HL-60 (cell line): ENCODE results near the gene MCOLN1.

Source experiments
- DNase-seq, 2 experiments: peaks; one replicate each; pipeline ENCODE4 v3.0.0-alpha.2; 2010 to 2020; ENCODE audit warnings: low read depth in 1 of 2, low spot score in 1 of 2
- H3K27ac ChIP-seq: fragments of 250-450 bp; sonication (Bioruptor Pico); replicated peaks from 2 replicates; pipeline ENCODE4 v1.5.1; 2020; ENCODE audit warnings: mild to moderate bottlenecking, moderate library complexity
- H3K27me3 ChIP-seq: fragments of 250-450 bp; sonication (Bioruptor Pico); 2 replicates; pipeline ENCODE4 v1.5.1; 2021; ENCODE audit warnings: mild to moderate bottlenecking, moderate library complexity; ENCODE audit not compliant: insufficient read depth, poor library complexity, severe bottlenecking
- H3K4me3 ChIP-seq: replicated peaks from 2 replicates; pipeline ENCODE4 v1.5.1; 2011; ENCODE audit warnings: mild to moderate bottlenecking, control low read depth, low read length; ENCODE audit not compliant: insufficient read depth
- CTCF ChIP-seq: IDR thresholded peaks from one replicate; pipeline ENCODE4 v1.5.1; 2011; ENCODE audit warnings: low read length, control low read depth, inconsistent platforms; ENCODE audit not compliant: insufficient read depth
- GABPA ChIP-seq: IDR thresholded peaks from 2 replicates; pipeline ENCODE4 v1.6.1; 2012; ENCODE audit warnings: low read depth
- POLR2AphosphoS5 ChIP-seq: IDR thresholded peaks from 2 replicates; pipeline ENCODE4 v1.6.1; 2012; ENCODE audit warnings: low read depth
- SPI1 ChIP-seq: IDR thresholded peaks from 2 replicates; pipeline ENCODE4 v1.6.1; 2012; ENCODE audit warnings: low read depth, mild to moderate bottlenecking, borderline replicate concordance
- TF ChIP-seq, protein P1 (sequence below): IDR thresholded peaks from 2 replicates; pipeline ENCODE4 v1.6.1; 2012; ENCODE audit warnings: low read depth; ENCODE audit not compliant: insufficient replicate concordance

The MCOLN1 gene

DNA sequence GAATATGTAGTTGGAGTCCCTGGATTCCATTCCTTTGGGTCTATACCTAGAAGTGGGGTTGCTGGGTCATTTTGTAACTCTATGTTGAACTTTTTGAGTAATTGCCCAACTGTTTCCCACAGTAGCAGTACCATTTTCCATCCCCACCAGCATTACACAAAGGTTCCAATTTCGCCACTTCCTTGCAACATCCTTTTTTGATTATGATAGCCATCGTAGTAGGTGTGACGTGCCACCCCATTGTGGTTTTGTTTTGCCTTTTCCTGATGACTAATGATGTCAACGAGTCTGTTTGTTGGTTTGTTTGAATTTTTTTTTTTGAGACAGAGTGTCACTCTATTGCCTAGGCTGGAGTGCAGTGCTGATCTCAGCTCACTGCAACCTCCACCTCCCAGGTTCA, 30.3 kb upstream of the MCOLN1 start:
- H3K27me3 ChIP-seq = no peaks in the 10 kb centered on the region
- no peak overlapping the region for H3K4me3 ChIP-seq
- TF ChIP-seq POLR2AphosphoS5 (peak; percentile 94), CTCF (no peak), GABPA (0 out of 2 replicates have a peak, but pooled peaks have one; percentile 35), SPI1 (no peak)
- TF ChIP-seq, protein P1, sequence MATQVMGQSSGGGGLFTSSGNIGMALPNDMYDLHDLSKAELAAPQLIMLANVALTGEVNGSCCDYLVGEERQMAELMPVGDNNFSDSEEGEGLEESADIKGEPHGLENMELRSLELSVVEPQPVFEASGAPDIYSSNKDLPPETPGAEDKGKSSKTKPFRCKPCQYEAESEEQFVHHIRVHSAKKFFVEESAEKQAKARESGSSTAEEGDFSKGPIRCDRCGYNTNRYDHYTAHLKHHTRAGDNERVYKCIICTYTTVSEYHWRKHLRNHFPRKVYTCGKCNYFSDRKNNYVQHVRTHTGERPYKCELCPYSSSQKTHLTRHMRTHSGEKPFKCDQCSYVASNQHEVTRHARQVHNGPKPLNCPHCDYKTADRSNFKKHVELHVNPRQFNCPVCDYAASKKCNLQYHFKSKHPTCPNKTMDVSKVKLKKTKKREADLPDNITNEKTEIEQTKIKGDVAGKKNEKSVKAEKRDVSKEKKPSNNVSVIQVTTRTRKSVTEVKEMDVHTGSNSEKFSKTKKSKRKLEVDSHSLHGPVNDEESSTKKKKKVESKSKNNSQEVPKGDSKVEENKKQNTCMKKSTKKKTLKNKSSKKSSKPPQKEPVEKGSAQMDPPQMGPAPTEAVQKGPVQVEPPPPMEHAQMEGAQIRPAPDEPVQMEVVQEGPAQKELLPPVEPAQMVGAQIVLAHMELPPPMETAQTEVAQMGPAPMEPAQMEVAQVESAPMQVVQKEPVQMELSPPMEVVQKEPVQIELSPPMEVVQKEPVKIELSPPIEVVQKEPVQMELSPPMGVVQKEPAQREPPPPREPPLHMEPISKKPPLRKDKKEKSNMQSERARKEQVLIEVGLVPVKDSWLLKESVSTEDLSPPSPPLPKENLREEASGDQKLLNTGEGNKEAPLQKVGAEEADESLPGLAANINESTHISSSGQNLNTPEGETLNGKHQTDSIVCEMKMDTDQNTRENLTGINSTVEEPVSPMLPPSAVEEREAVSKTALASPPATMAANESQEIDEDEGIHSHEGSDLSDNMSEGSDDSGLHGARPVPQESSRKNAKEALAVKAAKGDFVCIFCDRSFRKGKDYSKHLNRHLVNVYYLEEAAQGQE = no peak

GRCh38 chr19:7492558-7492957, 29.9 kb upstream of the MCOLN1 start:
- Histone ChIP-seq H3K27me3 (no peaks in the 10 kb centered on the region), H3K4me3 (no peak overlapping the region), H3K27ac (peak overlapping the region; percentile 55)
- no peak for DNase-seq
- TF ChIP-seq POLR2AphosphoS5 = no peak
- no peak for TF ChIP-seq SPI1

More for the DNA sequence above, 30.3 kb upstream of the MCOLN1 start:
- peak; percentile 97 to 98 for DNase-seq
- peak overlapping the region; percentile 59 for H3K27ac ChIP-seq

DNA sequence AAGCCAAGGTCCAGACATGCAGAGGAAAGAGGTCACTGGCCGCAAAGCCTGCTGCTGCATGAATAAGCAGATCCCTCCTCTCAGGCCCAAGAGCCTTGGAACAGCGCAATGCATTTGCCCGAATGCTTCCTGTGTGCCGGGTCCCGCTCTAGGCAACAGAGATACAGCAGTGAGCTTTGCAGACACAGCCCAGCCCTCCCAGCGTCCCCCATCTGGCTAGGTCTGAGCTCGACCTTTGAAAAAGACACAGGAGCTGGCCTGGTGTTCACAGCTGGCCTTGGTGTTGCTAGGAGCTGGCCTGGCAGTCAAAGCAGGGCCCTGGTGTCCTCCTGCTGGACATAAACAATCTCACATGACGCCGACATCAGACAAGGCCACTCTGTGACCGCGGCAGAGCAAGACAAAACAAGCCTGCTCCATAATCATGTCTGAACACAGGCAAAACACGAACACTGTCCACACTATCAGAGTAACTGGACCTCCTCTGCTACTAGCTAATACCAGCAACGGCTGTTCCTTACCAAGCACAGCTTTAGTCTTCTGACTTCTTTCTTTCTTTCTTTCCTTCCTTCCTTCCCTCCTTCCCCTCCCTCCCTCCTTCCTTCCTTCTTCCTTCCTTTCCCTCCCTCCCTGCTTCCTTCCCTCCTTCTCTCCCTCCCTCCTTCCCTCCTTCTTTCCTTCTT, 27.9 kb upstream of the MCOLN1 start:
- no peak for DNase-seq
- no peak overlapping the region for H3K4me3 ChIP-seq
- TF ChIP-seq GABPA (no peak), SPI1 (no peak), CTCF (no peak), POLR2AphosphoS5 (no peak)
- TF ChIP-seq, protein P1 = no peak
- no peak overlapping the region for H3K27ac ChIP-seq
- no peaks in the 10 kb centered on the region for H3K27me3 ChIP-seq

DNA sequence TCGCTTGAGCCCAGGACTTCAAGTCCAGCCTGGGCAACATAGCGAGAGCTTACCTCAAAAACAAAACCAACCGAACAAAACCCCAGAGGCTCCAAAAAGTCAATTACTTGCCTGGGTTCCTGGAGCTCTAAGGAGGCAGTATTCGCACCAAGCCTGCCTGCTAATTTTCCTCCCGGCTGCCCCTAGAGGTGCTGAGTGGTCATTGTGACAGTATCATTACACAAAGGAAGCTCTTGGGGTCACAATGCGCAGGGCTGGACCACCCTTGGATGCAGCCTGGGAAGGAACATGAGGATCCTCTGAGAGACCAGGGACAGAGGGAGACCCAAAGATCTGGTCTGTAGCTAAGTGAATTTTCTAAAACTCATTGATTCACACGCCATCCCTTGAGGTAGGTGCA, 25.1 kb upstream of the MCOLN1 start:
- H3K4me3 ChIP-seq = no peak overlapping the region
- DNase-seq = peak in 1 of 2 experiments; percentile 47
- TF ChIP-seq CTCF = peak; percentile 28
- TF ChIP-seq, protein P1 = no peak
- H3K27me3 ChIP-seq = peaks cover 6% of the 10 kb centered on the region
- H3K27ac ChIP-seq = no peak overlapping the region
